SJSA1 (cell line): ENCODE measurements around the gene CLSTN2. TPM values are rescaled to one million over a fixed set of nuclear protein-coding genes. Genes with fewer than 3 reads are reported as not detected.

Experiments used
- DNase-seq, 2 experiments: peaks; one replicate each; pipeline ENCODE4 v3.0.0-alpha.2; 2015 to 2020; ENCODE audit warnings: low spot score in 2 of 2, low read depth in 1 of 2
- H3K27ac ChIP-seq: fragments of 250-450 bp; sonication (Bioruptor Pico); 2 replicates; pipeline ENCODE4 v1.5.1; 2020; ENCODE audit warnings: mild to moderate bottlenecking, moderate library complexity
- H3K27me3 ChIP-seq: fragments of 250-450 bp; sonication (Bioruptor Pico); replicated peaks from 2 replicates; pipeline ENCODE4 v1.5.1; 2020; ENCODE audit warnings: mild to moderate bottlenecking, moderate library complexity
- H3K36me3 ChIP-seq: fragments of 250-450 bp; sonication (Bioruptor Pico); 2 replicates; pipeline ENCODE4 v1.5.1; 2020; ENCODE audit warnings: mild to moderate bottlenecking
- H3K4me1 ChIP-seq: fragments of 250-450 bp; sonication (Bioruptor Pico); replicated peaks from 2 replicates; pipeline ENCODE4 v1.6.1; 2021; ENCODE audit warnings: mild to moderate bottlenecking
- H3K4me3 ChIP-seq: fragments of 250-450 bp; sonication (Bioruptor Pico); 2 replicates; pipeline ENCODE4 v1.5.1; 2020; ENCODE audit warnings: mild to moderate bottlenecking
- H3K9me3 ChIP-seq: fragments of 250-450 bp; sonication (Bioruptor Pico); replicated peaks from 2 replicates; pipeline ENCODE4 v1.5.1; 2020; ENCODE audit warnings: mild to moderate bottlenecking
- total RNA-seq: library from RNA; depleted of rRNA; stranded (reverse); fragments of >200 nt; shearing (Covaris generic); gene quantifications from 2 replicates; pipeline ENCODE4 v1.2.3, GENCODE V29; 2014

The CLSTN2 gene
- total RNA-seq, 1 experiment from 2014 or later, result 0.05 TPM

GRCh38 chr3:140459462-140459861 lies 524.5 kb downstream of the CLSTN2 start:
- no peaks in the 10 kb centered on the region for H3K27me3 ChIP-seq
- DNase-seq, result no peak
- no peaks in the 10 kb centered on the region for H3K4me1 ChIP-seq
- H3K4me3 ChIP-seq, result no peak overlapping the region
- no peaks in the 10 kb centered on the region for H3K9me3 ChIP-seq
- H3K36me3 ChIP-seq, result no peaks in the 10 kb centered on the region
- no peak overlapping the region for H3K27ac ChIP-seq

- Histone ChIP-seq H3K36me3 (no peaks in the 10 kb centered on the region), H3K9me3 (no peaks in the 10 kb centered on the region), H3K27ac (no peak overlapping the region), H3K4me1 (no peaks in the 10 kb centered on the region), H3K27me3 (no peaks in the 10 kb centered on the region), H3K4me3 (no peak overlapping the region)
- no peak for DNase-seq
Observed at GRCh38 chr3:140461250-140461649, 526.3 kb downstream of the CLSTN2 start.

GRCh38 chr3:140463355-140463754 lies 528.4 kb downstream of the CLSTN2 start:
- H3K27ac ChIP-seq, result no peak overlapping the region

GRCh38 chr3:140465988-140466387 lies 531.0 kb downstream of the CLSTN2 start:
- no peaks in the 10 kb centered on the region for H3K4me1 ChIP-seq
- H3K27me3 ChIP-seq, result no peaks in the 10 kb centered on the region
- no peak overlapping the region for H3K4me3 ChIP-seq
- H3K9me3 ChIP-seq, result no peaks in the 10 kb centered on the region
- no peaks in the 10 kb centered on the region for H3K36me3 ChIP-seq
- no peak overlapping the region for H3K27ac ChIP-seq
- DNase-seq, result no peak

More at GRCh38 chr3:140463355-140463754, 528.4 kb downstream of the CLSTN2 start:
- no peaks in the 10 kb centered on the region for H3K27me3 ChIP-seq
- H3K9me3 ChIP-seq, result no peaks in the 10 kb centered on the region
- no peaks in the 10 kb centered on the region for H3K36me3 ChIP-seq
- no peak for DNase-seq
- no peak overlapping the region for H3K4me3 ChIP-seq
- no peaks in the 10 kb centered on the region for H3K4me1 ChIP-seq

- Histone ChIP-seq H3K27me3 (no peaks in the 10 kb centered on the region), H3K4me3 (no peak overlapping the region), H3K4me1 (no peaks in the 10 kb centered on the region), H3K27ac (no peak overlapping the region), H3K36me3 (no peaks in the 10 kb centered on the region), H3K9me3 (no peaks in the 10 kb centered on the region)
- DNase-seq, result no peak
Observed at GRCh38 chr3:140466535-140466934, 531.5 kb downstream of the CLSTN2 start.

GRCh38 chr3:140467104-140467577 lies 532.2 kb downstream of the CLSTN2 start:
- Histone ChIP-seq H3K4me3 (no peak overlapping the region), H3K4me1 (no peaks in the 10 kb centered on the region), H3K9me3 (no peaks in the 10 kb centered on the region), H3K36me3 (no peaks in the 10 kb centered on the region), H3K27me3 (no peaks in the 10 kb centered on the region), H3K27ac (no peak overlapping the region)
- DNase-seq, result no peak

GRCh38 chr3:140467796-140468315 lies 532.9 kb downstream of the CLSTN2 start:
- H3K27ac ChIP-seq, result no peak overlapping the region
- no peak overlapping the region for H3K4me3 ChIP-seq
- no peak for DNase-seq
- H3K4me1 ChIP-seq, result no peaks in the 10 kb centered on the region
- H3K9me3 ChIP-seq, result no peaks in the 10 kb centered on the region
- no peaks in the 10 kb centered on the region for H3K27me3 ChIP-seq
- no peaks in the 10 kb centered on the region for H3K36me3 ChIP-seq

- Histone ChIP-seq H3K27me3 (no peaks in the 10 kb centered on the region), H3K36me3 (no peaks in the 10 kb centered on the region), H3K4me3 (no peak overlapping the region), H3K27ac (no peak overlapping the region), H3K9me3 (no peaks in the 10 kb centered on the region), H3K4me1 (no peaks in the 10 kb centered on the region)
- no peak for DNase-seq
Observed at GRCh38 chr3:140468407-140468806, 533.4 kb downstream of the CLSTN2 start.

- Histone ChIP-seq H3K36me3 (no peaks in the 10 kb centered on the region), H3K27ac (no peak overlapping the region), H3K27me3 (no peaks in the 10 kb centered on the region), H3K9me3 (no peaks in the 10 kb centered on the region), H3K4me3 (no peak overlapping the region), H3K4me1 (no peaks in the 10 kb centered on the region)
- no peak for DNase-seq
Observed at GRCh38 chr3:140469491-140469890, 534.5 kb downstream of the CLSTN2 start.

GRCh38 chr3:140470211-140470610 lies 535.2 kb downstream of the CLSTN2 start:
- Histone ChIP-seq H3K9me3 (no peaks in the 10 kb centered on the region), H3K27me3 (no peaks in the 10 kb centered on the region), H3K4me3 (no peak overlapping the region), H3K4me1 (no peaks in the 10 kb centered on the region), H3K27ac (no peak overlapping the region), H3K36me3 (no peaks in the 10 kb centered on the region)
- DNase-seq, result no peak

GRCh38 chr3:140470962-140471361 lies 536.0 kb downstream of the CLSTN2 start:
- H3K4me1 ChIP-seq, result no peaks in the 10 kb centered on the region
- no peak overlapping the region for H3K4me3 ChIP-seq
- DNase-seq, result no peak
- no peak overlapping the region for H3K27ac ChIP-seq
- H3K36me3 ChIP-seq, result no peaks in the 10 kb centered on the region
- H3K27me3 ChIP-seq, result no peaks in the 10 kb centered on the region
- no peaks in the 10 kb centered on the region for H3K9me3 ChIP-seq

GRCh38 chr3:140472306-140473020 lies 537.5 kb downstream of the CLSTN2 start:
- H3K9me3 ChIP-seq, result no peaks in the 10 kb centered on the region
- H3K4me3 ChIP-seq, result no peak overlapping the region
- H3K36me3 ChIP-seq, result no peaks in the 10 kb centered on the region
- no peaks in the 10 kb centered on the region for H3K27me3 ChIP-seq
- H3K4me1 ChIP-seq, result no peaks in the 10 kb centered on the region
- DNase-seq, result no peak
- no peak overlapping the region for H3K27ac ChIP-seq

GRCh38 chr3:140487566-140487965 lies 552.6 kb downstream of the CLSTN2 start:
- no peak overlapping the region for H3K27ac ChIP-seq
- no peaks in the 10 kb centered on the region for H3K27me3 ChIP-seq
- no peaks in the 10 kb centered on the region for H3K9me3 ChIP-seq
- no peaks in the 10 kb centered on the region for H3K36me3 ChIP-seq
- H3K4me1 ChIP-seq, result no peaks in the 10 kb centered on the region
- no peak overlapping the region for H3K4me3 ChIP-seq
- no peak for DNase-seq

- no peak for DNase-seq
- no peaks in the 10 kb centered on the region for H3K4me1 ChIP-seq
- H3K36me3 ChIP-seq, result no peaks in the 10 kb centered on the region
- H3K27ac ChIP-seq, result no peak overlapping the region
- no peaks in the 10 kb centered on the region for H3K27me3 ChIP-seq
- H3K9me3 ChIP-seq, result no peaks in the 10 kb centered on the region
- no peak overlapping the region for H3K4me3 ChIP-seq
Observed at GRCh38 chr3:140493271-140493670, 558.3 kb downstream of the CLSTN2 start.
